ENCODE results near the gene NMNAT3. TPM values are rescaled to one million over a fixed set of nuclear protein-coding genes. Genes with fewer than 3 reads are reported as not detected.

The NMNAT3 gene
- polyA plus RNA-seq, 1 donor = 15.1 TPM

DNA sequence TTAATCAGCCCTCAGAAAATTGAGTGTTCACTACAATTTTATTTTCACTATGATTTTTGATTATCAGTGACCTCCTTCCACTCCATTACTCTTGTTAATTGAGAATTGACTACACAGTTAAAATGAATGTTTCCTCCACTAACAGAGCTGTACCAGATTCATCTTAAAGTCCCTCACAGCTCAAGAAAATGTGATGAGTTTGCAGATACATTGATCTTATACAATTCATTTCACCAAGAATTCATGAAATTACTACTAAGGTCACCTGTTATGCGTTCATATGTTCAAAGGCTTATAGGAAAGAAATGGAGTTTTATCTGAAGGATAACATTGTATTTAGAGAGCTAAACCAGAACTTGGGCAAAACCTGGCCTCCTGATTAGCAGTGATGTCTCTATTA is 17.5 kb downstream of the NMNAT3 start:
- no peaks in the 10 kb centered on the region for H3K36me3 ChIP-seq (ENCODE audit: control insufficient read depth, insufficient read depth, low read length)
- H3K27me3 ChIP-seq (ENCODE audit: control insufficient read depth, insufficient read depth, low read length) = no peaks in the 10 kb centered on the region
- no peak overlapping the region for H3K27ac ChIP-seq (ENCODE audit: low read length)
- DNase-seq = no peak
- H3K4me3 ChIP-seq (ENCODE audit: low read length) = no peak overlapping the region
- H3K9me3 ChIP-seq (ENCODE audit: control insufficient read depth, low read depth, low read length) = no peaks in the 10 kb centered on the region
- WGBS (ENCODE audit: insufficient coverage, low lambda C conversion rate) = no CpG with 5 or more reads among the region's 1 CpG
- peaks cover 10% of the 10 kb centered on the region for H3K4me1 ChIP-seq (ENCODE audit: control insufficient read depth, insufficient read depth, low read length)

DNA sequence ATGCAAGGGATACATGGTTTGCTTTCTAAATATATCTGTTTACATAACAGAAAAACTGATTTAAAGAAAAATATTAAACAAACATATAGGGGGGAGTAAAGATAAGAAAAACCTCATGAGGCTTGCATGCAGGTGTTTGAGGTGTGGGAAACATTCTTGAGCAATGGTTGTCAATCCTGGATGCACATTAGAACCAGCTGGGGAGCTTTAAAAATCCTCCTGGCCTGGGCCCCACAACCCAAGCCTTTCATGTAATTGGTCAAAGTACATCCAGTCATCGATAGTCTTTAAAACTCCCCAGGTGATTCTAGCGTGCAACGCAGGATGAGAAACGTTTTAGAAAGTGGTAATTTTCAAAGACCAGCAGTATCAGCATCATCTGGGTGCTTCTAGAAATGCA is 18.3 kb downstream of the NMNAT3 start:
- H3K27me3 ChIP-seq (ENCODE audit: control insufficient read depth, insufficient read depth, low read length) = no peaks in the 10 kb centered on the region
- WGBS (ENCODE audit: insufficient coverage, low lambda C conversion rate) = no CpG with 5 or more reads among the region's 4 CpGs
- H3K9me3 ChIP-seq (ENCODE audit: control insufficient read depth, low read depth, low read length) = no peaks in the 10 kb centered on the region
- peak in 1 of 2 donors; percentile 21 for DNase-seq
- peaks cover 17% of the 10 kb centered on the region for H3K4me1 ChIP-seq (ENCODE audit: control insufficient read depth, insufficient read depth, low read length)
- H3K36me3 ChIP-seq (ENCODE audit: control insufficient read depth, insufficient read depth, low read length) = no peaks in the 10 kb centered on the region
- no peak overlapping the region for H3K4me3 ChIP-seq (ENCODE audit: low read length)
- no peak overlapping the region for H3K27ac ChIP-seq (ENCODE audit: low read length)

DNA sequence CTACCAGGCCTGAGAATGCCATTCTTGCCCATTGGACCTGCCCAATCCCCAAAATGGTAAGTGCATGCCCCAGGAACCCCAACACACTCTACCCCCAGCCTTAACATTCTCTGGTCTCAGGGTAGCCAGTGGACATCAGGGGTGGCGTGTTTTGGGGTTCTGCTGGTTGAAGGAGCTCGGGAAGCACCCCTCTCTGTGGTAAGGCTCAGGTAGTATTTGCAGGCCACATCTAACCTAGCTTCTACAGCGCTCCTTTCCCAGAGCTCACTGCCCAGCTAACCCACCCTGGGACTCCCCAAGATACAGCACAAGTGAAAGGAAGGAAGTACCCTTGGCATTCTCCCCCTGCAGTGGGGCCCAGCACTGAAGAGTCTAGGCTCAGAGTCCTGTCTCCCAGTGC is 19.8 kb downstream of the NMNAT3 start:
- Histone ChIP-seq H3K4me1 (ENCODE audit: control insufficient read depth, insufficient read depth, low read length) (peaks cover 29% of the 10 kb centered on the region), H3K9me3 (ENCODE audit: control insufficient read depth, low read depth, low read length) (no peaks in the 10 kb centered on the region), H3K27me3 (ENCODE audit: control insufficient read depth, insufficient read depth, low read length) (no peaks in the 10 kb centered on the region), H3K4me3 (ENCODE audit: low read length) (no peak overlapping the region), H3K27ac (ENCODE audit: low read length) (no peak overlapping the region), H3K36me3 (ENCODE audit: control insufficient read depth, insufficient read depth, low read length) (no peaks in the 10 kb centered on the region)
- DNase-seq = no peak
- no CpG with 5 or more reads among the region's 3 CpGs for WGBS (ENCODE audit: insufficient coverage, low lambda C conversion rate)

DNA sequence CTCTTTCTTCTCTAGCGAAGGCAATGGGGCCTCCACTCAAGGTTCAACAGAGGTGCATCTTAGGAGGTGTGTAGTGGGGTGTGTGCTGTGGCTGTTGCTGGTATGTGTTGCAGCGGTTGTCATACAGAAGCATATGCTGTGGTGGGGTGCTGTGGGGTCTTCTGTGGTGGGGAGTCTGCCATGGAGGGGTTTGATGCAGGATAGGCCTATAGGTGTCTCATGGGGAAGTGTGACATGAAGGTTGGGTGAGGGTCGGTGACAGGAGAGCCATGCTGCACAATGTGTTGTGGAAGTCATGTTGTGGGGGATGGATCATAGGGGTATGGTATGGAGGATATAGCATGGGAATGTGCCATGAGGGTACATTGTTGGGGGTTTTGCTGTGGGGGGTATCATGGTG is 20.3 kb downstream of the NMNAT3 start:
- H3K4me3 ChIP-seq (ENCODE audit: low read length) = no peak overlapping the region
- H3K27me3 ChIP-seq (ENCODE audit: control insufficient read depth, insufficient read depth, low read length) = no peaks in the 10 kb centered on the region
- no peaks in the 10 kb centered on the region for H3K36me3 ChIP-seq (ENCODE audit: control insufficient read depth, insufficient read depth, low read length)
- H3K27ac ChIP-seq (ENCODE audit: low read length) = no peak overlapping the region
- no CpG with 5 or more reads among the region's 3 CpGs for WGBS (ENCODE audit: insufficient coverage, low lambda C conversion rate)
- peaks cover 29% of the 10 kb centered on the region for H3K4me1 ChIP-seq (ENCODE audit: control insufficient read depth, insufficient read depth, low read length)
- no peaks in the 10 kb centered on the region for H3K9me3 ChIP-seq (ENCODE audit: control insufficient read depth, low read depth, low read length)
- DNase-seq = no peak

DNA sequence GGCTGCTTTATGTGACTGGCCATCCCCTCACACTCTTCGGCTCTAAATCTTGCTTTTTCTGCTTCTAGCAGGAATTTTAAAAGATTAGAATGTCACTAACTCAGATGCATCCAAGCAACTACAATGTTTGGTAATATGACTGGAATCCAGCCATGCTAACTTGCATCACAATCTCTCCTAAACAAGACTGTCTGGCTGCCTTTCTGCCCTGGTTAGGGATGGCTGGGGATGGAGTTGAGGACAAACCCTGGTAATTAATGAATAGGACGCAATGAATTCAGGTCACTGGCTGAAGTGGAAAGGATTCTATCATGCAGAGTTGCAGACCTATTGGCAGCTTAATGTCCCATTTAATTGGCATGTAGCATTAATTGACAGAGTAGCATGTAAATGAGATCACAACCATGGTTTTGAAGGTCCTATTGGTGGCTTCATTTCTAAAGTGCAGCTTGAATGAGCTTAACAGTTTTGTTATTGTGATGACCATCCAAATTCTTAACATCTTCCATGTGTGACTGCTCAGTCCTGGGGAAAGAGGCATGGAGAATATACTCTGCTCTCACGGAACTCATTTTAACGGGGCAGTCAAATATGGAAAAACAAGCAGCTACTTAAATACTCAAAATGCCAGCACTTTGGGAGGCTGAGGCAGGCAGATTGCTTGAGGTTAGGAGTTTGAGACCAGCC is 21.7 kb downstream of the NMNAT3 start:
- DNase-seq = no peak
- peaks cover 29% of the 10 kb centered on the region for H3K4me1 ChIP-seq (ENCODE audit: control insufficient read depth, insufficient read depth, low read length)
- no peaks in the 10 kb centered on the region for H3K36me3 ChIP-seq (ENCODE audit: control insufficient read depth, insufficient read depth, low read length)
- no CpG with 5 or more reads among the region's 4 CpGs for WGBS (ENCODE audit: insufficient coverage, low lambda C conversion rate)
- H3K27ac ChIP-seq (ENCODE audit: low read length) = no peak overlapping the region
- H3K27me3 ChIP-seq (ENCODE audit: control insufficient read depth, insufficient read depth, low read length) = no peaks in the 10 kb centered on the region
- no peaks in the 10 kb centered on the region for H3K9me3 ChIP-seq (ENCODE audit: control insufficient read depth, low read depth, low read length)
- H3K4me3 ChIP-seq (ENCODE audit: low read length) = no peak overlapping the region

DNA sequence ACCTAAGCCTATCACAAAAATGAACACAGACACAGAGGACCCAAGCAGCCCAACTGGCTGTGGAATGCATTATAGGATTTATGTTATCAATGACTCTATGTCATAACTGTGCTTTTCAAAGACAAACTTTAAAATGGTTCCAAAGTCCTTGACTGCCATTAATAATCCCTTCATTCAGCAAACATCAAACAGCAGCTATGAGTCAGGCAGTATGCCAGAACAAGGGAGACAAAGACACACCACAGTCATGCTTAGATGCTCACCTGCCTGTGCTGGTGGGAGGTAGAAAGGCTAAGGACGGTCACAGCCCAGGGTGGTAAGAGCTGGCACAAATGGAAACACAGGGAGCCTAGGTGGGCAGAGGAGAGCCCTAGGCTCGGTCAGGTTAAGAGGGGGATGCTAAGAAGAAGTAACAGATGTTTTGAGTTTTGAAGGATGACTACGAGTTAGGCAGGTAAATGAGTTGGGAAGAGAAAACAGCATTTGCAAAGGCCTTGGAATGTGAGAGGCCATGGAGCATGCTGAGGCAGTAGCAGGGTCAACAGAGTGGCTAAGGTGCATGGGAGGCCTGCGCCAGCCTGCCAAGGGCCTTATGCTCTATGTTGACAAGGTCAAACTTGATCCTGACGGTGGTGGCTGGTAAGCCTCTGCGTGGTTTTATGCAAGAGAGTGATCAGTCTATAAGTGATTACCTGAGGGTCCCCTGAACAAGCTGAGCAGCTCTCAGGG is 23.0 kb downstream of the NMNAT3 start:
- H3K27ac ChIP-seq (ENCODE audit: low read length) = peak overlapping the region; percentile 72
- 40% methylated on average over 1 of the region's 6 CpGs for WGBS (ENCODE audit: insufficient coverage, low lambda C conversion rate)

DNA sequence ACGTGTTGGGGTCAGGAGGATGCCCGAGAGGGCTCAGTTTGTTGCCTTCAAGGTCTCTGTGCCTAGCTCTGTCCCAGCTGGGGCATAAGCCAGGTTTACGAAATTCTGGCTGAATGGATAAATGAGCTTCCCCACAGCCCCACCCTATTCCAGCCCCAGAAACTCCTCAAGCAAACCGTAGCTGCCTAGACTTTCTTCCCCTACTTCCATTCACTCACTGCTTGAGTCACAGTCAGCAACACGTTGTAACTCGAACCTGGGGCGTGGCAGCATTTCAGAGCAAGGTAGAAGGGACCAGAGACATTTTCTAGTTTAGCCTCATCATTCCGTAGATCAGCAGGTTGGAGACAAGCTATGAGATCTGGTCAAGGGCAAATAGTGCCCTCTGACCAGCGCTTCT is 24.2 kb downstream of the NMNAT3 start:
- H3K9me3 ChIP-seq (ENCODE audit: control insufficient read depth, low read depth, low read length) = no peaks in the 10 kb centered on the region
- no peaks in the 10 kb centered on the region for H3K27me3 ChIP-seq (ENCODE audit: control insufficient read depth, insufficient read depth, low read length)
- peak in 1 of 2 donors; percentile 51 for DNase-seq
- H3K4me3 ChIP-seq (ENCODE audit: low read length) = no peak overlapping the region
- H3K27ac ChIP-seq (ENCODE audit: low read length) = peak overlapping the region; percentile 72
- WGBS (ENCODE audit: insufficient coverage, low lambda C conversion rate) = no CpG with 5 or more reads among the region's 9 CpGs
- peaks cover 23% of the 10 kb centered on the region for H3K4me1 ChIP-seq (ENCODE audit: control insufficient read depth, insufficient read depth, low read length)
- H3K36me3 ChIP-seq (ENCODE audit: control insufficient read depth, insufficient read depth, low read length) = no peaks in the 10 kb centered on the region

More for the DNA sequence above, 23.0 kb downstream of the NMNAT3 start:
- no peaks in the 10 kb centered on the region for H3K27me3 ChIP-seq (ENCODE audit: control insufficient read depth, insufficient read depth, low read length)
- DNase-seq = peak; percentile 79 to 92
- no peaks in the 10 kb centered on the region for H3K36me3 ChIP-seq (ENCODE audit: control insufficient read depth, insufficient read depth, low read length)
- peaks cover 27% of the 10 kb centered on the region for H3K4me1 ChIP-seq (ENCODE audit: control insufficient read depth, insufficient read depth, low read length)
- H3K9me3 ChIP-seq (ENCODE audit: control insufficient read depth, low read depth, low read length) = no peaks in the 10 kb centered on the region
- no peak overlapping the region for H3K4me3 ChIP-seq (ENCODE audit: low read length)

DNA sequence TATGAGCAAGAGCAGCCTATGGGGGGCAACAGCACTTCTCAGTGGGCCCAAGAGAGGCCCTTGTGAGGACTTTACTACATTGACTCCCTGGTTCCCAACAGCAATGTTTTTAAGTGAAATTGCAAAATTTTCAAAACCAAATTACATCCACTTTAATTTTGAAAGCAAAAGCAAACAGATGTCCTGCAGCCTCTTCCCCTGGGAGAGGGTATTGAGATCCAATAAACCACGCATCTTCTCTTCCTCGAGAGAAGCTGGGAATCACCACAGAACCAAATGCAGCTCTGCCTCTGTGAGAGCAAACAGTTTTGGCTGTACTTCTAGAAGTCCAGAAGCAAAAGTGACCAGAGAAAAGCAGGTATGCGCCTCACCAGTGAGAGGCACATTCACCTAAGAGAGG is 25.2 kb downstream of the NMNAT3 start:
- Histone ChIP-seq H3K4me1 (ENCODE audit: control insufficient read depth, insufficient read depth, low read length) (peaks cover 23% of the 10 kb centered on the region), H3K4me3 (ENCODE audit: low read length) (no peak overlapping the region), H3K36me3 (ENCODE audit: control insufficient read depth, insufficient read depth, low read length) (no peaks in the 10 kb centered on the region), H3K27ac (ENCODE audit: low read length) (no peak overlapping the region), H3K9me3 (ENCODE audit: control insufficient read depth, low read depth, low read length) (no peaks in the 10 kb centered on the region), H3K27me3 (ENCODE audit: control insufficient read depth, insufficient read depth, low read length) (no peaks in the 10 kb centered on the region)
- no peak for DNase-seq
- 83% methylated on average over 1 of the region's 3 CpGs for WGBS (ENCODE audit: insufficient coverage, low lambda C conversion rate)

DNA sequence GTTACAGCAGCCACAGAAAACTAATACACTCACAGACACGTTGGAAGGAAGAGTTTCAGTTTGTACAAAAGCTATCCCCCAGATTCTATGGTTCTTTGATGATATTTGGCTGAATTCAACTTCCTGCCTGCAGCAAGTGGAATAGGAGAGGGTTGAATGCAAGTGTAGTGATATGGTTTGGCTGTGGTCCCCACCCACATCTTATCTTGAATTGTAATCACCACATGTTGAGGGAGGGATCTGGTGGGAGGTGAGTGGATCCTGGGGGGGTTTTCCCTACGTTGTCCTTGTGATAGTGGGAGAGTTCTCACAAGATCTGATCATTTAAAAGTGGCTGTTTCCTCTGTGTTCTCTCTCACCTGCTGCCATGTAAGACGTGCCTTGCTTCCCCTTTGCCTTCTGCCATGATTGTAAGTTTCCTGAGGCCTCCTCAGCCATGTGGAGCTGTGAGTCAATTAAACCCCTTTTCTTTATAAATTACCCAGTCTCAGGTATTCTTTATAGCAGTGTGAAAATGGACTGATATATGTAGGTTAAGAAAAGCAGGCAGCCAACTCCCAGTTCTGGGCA is 29.8 kb downstream of the NMNAT3 start:
- WGBS (ENCODE audit: insufficient coverage, low lambda C conversion rate) = 100% methylated on average over 2 of the region's 3 CpGs
- no peak for DNase-seq
- Histone ChIP-seq H3K9me3 (ENCODE audit: control insufficient read depth, low read depth, low read length) (no peaks in the 10 kb centered on the region), H3K27me3 (ENCODE audit: control insufficient read depth, insufficient read depth, low read length) (no peaks in the 10 kb centered on the region), H3K4me3 (ENCODE audit: low read length) (no peak overlapping the region), H3K36me3 (ENCODE audit: control insufficient read depth, insufficient read depth, low read length) (no peaks in the 10 kb centered on the region), H3K4me1 (ENCODE audit: control insufficient read depth, insufficient read depth, low read length) (no peaks in the 10 kb centered on the region), H3K27ac (ENCODE audit: low read length) (no peak overlapping the region)

DNA sequence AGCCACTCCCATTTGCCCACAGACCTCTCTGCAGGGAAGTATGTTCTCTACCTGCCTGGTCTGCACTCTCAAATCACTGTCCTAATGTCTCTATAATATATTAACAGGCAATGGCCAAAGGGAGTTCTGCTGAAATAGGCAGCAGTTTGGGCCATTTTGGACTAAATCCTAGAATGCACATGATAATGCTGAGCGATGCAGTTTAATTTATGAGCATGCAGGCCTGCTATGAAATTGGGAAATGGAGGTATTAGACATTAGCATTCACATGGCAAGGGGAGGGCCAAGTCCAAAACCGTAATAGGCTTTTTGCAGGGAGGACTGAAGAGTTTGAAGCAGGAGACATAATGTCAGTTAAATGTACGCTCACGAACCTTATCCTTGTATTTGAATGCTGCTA is 31.3 kb downstream of the NMNAT3 start:
- H3K27me3 ChIP-seq (ENCODE audit: control insufficient read depth, insufficient read depth, low read length) = no peaks in the 10 kb centered on the region
- WGBS (ENCODE audit: insufficient coverage, low lambda C conversion rate) = 100% methylated on average over 1 of the region's 4 CpGs
- no peak overlapping the region for H3K4me3 ChIP-seq (ENCODE audit: low read length)
- H3K4me1 ChIP-seq (ENCODE audit: control insufficient read depth, insufficient read depth, low read length) = no peaks in the 10 kb centered on the region
- H3K9me3 ChIP-seq (ENCODE audit: control insufficient read depth, low read depth, low read length) = no peaks in the 10 kb centered on the region
- H3K27ac ChIP-seq (ENCODE audit: low read length) = no peak overlapping the region
- H3K36me3 ChIP-seq (ENCODE audit: control insufficient read depth, insufficient read depth, low read length) = no peaks in the 10 kb centered on the region
- DNase-seq = no peak
